GM18507 (cell line): ENCODE data around the gene OCLN.
"Not testable (repeated sequence)": the region's sequence is repeated elsewhere in the genome, so short reads cannot be mapped to it uniquely, and the experiment has no call there.

Experiments used
- DNase-seq: peaks from one replicate; pipeline ENCODE4 v3.0.0; 2011; ENCODE audit warnings: low read depth; ENCODE audit not compliant: insufficient read length; ENCODE audit errors: extremely low spot score
- FAIRE-seq: peaks from 2 replicates; lab custom pipeline; 2011; peaks lifted over from hg19 to GRCh38; lab: Jason Lieb, UNC

The OCLN gene

GRCh38 chr5:69485471-69485870, 7.1 kb upstream of the OCLN start:
- FAIRE-seq (no peak), DNase-seq (no peak)

GRCh38 chr5:69489246-69489645, 3.3 kb upstream of the OCLN start:
- no peak for DNase-seq
- FAIRE-seq: no peak

GRCh38 chr5:69491027-69491426, 1.6 kb upstream of the OCLN start:
- FAIRE-seq (no peak), DNase-seq (no peak)

DNA sequence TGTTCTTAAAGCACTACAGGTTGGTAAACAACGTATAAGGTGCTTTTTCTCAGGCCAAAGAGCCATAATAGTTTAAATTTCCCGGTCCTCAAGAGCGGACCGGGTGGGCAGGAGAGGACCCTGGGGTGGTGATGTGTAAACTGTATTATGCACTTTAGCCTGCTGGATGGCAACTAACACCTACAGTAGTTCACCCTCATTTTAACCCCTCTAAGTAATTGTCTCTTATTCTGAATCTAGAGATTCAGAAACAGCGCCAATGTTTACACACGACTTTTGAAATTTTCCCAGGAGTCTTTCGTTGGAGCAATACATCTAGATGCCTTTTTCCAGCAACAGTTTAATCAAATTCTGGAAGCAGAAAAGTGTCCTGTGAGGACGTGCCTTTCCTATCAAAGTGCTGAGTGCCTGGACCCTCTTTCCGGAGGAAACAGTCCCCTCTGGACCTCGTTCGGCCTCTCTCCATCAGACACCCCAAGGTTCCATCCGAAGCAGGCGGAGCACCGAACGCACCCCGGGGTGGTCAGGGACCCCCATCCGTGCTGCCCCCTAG, 676 bp upstream of the OCLN start:
- FAIRE-seq: no peak
- DNase-seq: no peak

DNA sequence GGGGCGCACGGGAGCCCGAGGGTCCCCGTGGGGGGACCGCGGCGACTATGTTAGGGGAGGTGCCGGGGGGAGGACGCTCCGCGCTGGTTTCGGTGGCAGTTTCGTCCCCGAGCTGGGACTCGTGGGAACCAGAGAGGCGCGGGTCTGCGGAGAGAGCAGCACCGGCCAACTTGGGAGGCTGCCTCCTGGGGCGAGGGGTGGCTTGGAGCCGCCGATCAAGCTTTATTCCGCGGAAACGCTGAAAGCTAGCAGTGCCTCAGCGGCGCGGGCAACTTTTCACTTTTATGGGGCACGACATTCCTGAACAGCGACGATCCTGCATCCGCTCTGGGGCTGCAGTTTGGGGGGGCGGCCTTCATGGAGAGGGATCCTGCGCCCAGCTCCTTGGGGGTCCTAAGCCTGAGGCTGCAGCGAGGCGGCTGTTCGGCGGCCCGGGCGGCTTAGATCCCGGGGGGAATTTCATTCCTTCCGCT, 369 bp downstream of the OCLN start:
- DNase-seq (no peak), FAIRE-seq (no peak)

DNA sequence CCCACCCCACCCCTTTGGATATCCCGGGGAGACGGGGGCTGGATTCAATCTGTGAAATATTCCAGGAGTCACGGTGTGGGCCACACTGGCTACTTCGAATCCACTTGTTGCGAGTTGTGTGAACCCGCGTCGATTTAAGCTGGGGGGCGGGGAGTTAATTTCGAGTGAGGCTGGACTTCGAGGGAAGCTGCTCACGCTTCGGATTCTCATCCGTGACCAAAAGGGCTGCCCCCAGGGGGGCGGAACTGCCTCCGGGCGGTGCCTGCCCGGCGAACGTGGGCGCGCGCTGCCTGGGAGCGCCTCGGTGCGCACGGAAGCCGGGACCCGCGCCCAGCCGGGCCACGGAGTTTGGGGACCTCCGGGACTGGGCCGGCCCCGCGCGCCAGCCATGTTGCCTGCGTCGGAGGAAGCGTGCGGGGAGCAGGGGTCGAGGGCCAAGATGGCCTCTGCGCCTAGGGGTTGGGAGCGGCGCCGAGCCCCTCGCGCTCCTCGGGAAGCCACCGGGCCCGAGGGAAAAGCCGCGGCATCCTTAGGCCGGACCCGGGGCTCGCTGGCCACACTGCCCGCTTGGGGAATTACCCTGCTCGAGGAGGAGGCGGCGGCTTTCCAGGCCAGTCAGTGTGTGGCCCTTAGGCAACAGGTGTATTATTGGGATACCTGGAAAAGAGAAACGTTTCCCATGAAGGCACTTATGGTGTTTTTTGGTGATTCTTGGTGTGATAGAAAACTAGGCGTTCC, 975 bp downstream of the OCLN start:
- DNase-seq (no peak), FAIRE-seq (no peak)

DNA sequence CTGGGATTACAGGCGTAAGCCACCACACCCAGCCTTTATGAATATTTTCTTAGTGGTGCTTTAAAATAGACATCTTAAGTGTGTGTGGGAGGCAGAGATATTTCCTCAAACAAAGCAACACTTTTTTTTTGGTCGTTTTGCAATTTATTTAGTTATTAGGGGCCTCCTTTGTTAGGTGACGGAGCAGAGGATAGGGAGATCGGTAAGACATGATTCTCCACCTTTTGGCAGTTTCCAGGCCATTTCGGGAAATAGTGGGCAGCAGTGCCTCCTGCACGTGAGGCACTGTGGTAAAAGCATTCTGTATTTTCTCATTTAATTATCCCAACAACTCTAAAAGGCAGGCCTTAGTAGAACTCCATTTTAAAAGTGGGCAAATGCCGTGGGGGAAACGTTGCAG, 1.9 kb downstream of the OCLN start:
- FAIRE-seq (no peak), DNase-seq (no peak)

DNA sequence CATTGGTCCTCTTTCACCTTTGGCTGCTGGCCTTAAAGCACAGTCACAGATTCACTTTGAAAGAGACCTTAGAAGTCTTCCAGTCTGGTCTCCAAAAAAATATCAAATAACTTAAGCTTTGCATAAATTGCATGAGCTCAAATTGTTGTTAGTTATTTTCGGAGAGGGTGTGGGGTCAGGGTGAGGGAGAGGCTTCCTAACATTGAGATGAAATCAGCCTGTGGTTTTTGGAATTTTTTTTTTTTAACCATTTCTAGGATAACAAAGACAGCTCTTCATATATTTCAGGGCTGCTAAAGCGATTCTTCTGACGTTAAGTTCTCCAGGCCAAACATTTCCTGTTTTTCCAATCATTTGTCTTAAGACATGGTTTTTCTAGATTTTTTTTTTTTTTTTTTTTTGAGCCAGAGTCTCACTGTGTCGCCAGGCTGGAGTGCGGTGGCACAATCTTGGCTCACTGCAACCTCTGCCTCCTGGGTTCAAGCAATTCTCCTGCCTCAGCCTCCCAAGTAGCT, 4.5 kb downstream of the OCLN start:
- FAIRE-seq (no peak), DNase-seq (no peak)

DNA sequence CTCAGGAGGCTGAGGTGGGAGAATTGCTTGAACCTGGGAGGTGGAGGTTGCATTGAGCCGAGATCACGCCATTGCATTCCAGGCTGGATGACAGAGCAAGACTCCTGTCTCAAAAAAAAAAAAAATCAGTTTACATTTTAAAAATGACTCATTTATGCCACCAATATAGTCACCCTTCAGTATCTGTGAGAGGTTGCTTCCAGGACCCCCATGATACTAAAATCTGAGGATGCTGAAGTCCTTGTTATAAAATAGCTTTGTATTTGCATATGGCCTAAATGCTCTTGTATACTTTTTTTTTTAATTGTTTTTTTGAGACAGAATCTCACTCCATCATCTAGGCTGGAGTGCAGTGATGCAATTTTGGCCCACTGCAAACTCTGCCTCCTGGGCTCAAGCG, 5.8 kb downstream of the OCLN start:
- no peak for DNase-seq
- no peak for FAIRE-seq

- FAIRE-seq: no peak
- DNase-seq: no peak
Observed at GRCh38 chr5:69502367-69502766, 9.8 kb downstream of the OCLN start.

- no peak for FAIRE-seq
- no peak for DNase-seq
Observed at GRCh38 chr5:69502767-69503488, 10.3 kb downstream of the OCLN start.

DNA sequence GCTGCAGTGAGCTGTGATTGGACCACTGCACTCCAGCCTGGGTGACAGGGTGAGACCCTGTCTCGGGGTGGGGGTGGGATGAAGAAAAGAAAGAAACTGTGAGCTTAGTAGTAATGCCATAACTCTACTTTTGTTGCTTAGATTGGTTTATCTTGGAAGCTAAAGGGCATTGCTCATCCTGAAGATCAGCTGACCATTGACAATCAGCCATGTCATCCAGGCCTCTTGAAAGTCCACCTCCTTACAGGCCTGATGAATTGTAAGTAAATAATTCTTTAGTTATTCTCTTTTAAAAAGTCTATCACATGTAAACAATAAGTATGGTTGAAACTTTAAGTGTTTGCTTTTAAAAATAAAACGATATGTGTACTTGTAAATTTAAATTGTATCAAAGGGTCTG, 11.4 kb downstream of the OCLN start:
- FAIRE-seq: no peak
- DNase-seq: no peak

- DNase-seq: no peak
- FAIRE-seq: no peak
Observed at GRCh38 chr5:69505306-69505705, 12.7 kb downstream of the OCLN start.

GRCh38 chr5:69509212-69509611, 16.6 kb downstream of the OCLN start:
- DNase-seq (no peak), FAIRE-seq (peak; percentile 38)

- FAIRE-seq (no peak), DNase-seq (no peak)
Observed at GRCh38 chr5:69510694-69511093, 18.1 kb downstream of the OCLN start.

DNA sequence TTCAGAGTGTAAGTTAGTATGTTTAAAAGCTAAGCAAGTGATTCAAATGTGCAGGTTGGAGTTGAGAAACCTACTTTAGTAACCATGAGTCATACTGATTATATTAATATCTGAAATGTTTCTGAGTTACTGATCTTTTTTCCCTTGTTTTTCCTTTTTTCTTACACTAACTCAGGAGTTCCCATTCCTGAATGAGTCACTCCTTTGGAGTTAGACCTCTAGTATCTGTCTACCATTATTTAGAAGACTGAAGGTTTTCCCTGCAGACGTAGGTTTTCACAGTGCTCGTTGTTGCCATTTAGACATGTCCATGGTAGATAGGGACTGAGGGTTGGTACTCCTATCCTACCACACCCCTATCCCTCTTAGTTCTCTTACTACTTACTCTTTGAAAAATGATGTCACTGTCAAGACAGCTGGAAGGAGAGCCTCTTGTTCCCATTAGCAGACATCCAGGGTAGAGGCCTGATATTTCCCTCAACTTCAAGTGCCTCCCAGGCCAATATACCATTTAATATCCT, 20.2 kb downstream of the OCLN start:
- no peak for FAIRE-seq
- DNase-seq: no peak

GRCh38 chr5:69515570-69515969, 23.0 kb downstream of the OCLN start:
- not testable (repeated sequence) for FAIRE-seq

DNA sequence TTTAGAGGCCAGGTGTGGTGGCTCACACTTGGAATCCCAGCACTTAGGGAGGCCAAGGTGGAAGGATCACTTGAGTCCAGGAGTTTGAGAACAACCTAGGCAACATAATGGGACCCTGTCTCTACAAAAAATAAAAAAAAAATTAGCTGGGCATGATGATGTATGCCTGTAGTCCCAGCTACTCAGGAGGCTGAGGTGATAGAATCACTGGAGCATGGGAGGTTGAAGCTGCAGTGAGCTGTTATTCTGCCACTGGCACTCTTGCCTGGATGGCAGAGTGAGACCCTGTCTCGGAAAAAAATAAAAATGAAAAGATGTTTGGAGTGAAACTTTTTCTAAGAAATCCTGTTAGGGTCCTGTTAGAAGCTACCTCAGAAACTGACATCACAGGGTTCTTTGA, 24.2 kb downstream of the OCLN start:
- no peak for DNase-seq
- FAIRE-seq: no peak

More at GRCh38 chr5:69515570-69515969, 23.0 kb downstream of the OCLN start:
- not testable (repeated sequence) for DNase-seq

- FAIRE-seq: no peak
Observed at GRCh38 chr5:69517763-69518212, 25.2 kb downstream of the OCLN start.

GRCh38 chr5:69519285-69519684, 26.7 kb downstream of the OCLN start:
- DNase-seq (no peak), FAIRE-seq (no peak)

More at GRCh38 chr5:69517763-69518212, 25.2 kb downstream of the OCLN start:
- no peak for DNase-seq
